ENCODE data around the gene TFCP2.
"Not testable (repeated sequence)": the region's sequence is repeated elsewhere in the genome, so short reads cannot be mapped to it uniquely, and the experiment has no call there.

The TFCP2 gene

GRCh38 chr12:51090705-51091229 is 82.2 kb downstream of the TFCP2 start:
- no peak for TF ChIP-seq TAF1 (IDR thresholded peaks at IDR 0.05; ENCODE audit: borderline replicate concordance, low read depth, low read length)
- no peak for TF ChIP-seq POLR2AphosphoS5 (IDR thresholded peaks at IDR 0.05; ENCODE audit: low read depth, low read length)
- TF ChIP-seq POLR2A (IDR thresholded peaks at IDR 0.05; ENCODE audit: low read depth, low read length): no peak
- DNase-seq (ENCODE audit: insufficient read length) (no peak), FAIRE-seq (no peak)

- FAIRE-seq: no peak
- no peak for TF ChIP-seq POLR2AphosphoS5 (IDR thresholded peaks at IDR 0.05; ENCODE audit: low read depth, low read length)
- TF ChIP-seq POLR2A (IDR thresholded peaks at IDR 0.05; ENCODE audit: low read depth, low read length): no peak
- no peak for TF ChIP-seq TAF1 (IDR thresholded peaks at IDR 0.05; ENCODE audit: borderline replicate concordance, low read depth, low read length)
- no peak for DNase-seq (ENCODE audit: insufficient read length)
Measured at GRCh38 chr12:51087818-51088217, 85.1 kb downstream of the TFCP2 start.

- no peak for FAIRE-seq
- DNase-seq (ENCODE audit: insufficient read length): no peak
- no peak for TF ChIP-seq POLR2A (IDR thresholded peaks at IDR 0.05; ENCODE audit: low read depth, low read length)
- TF ChIP-seq POLR2AphosphoS5 (IDR thresholded peaks at IDR 0.05; ENCODE audit: low read depth, low read length): no peak
- no peak for TF ChIP-seq TAF1 (IDR thresholded peaks at IDR 0.05; ENCODE audit: borderline replicate concordance, low read depth, low read length)
Measured at GRCh38 chr12:51086933-51087332, 86.0 kb downstream of the TFCP2 start.

GRCh38 chr12:51085757-51086156 is 87.2 kb downstream of the TFCP2 start:
- DNase-seq (ENCODE audit: insufficient read length) (no peak), FAIRE-seq (no peak)
- no peak for TF ChIP-seq TAF1 (IDR thresholded peaks at IDR 0.05; ENCODE audit: borderline replicate concordance, low read depth, low read length)
- TF ChIP-seq POLR2AphosphoS5 (IDR thresholded peaks at IDR 0.05; ENCODE audit: low read depth, low read length): no peak

- DNase-seq (ENCODE audit: insufficient read length): peak; percentile 95
- peak; percentile 66 for FAIRE-seq
- TF ChIP-seq POLR2A (IDR thresholded peaks at IDR 0.05; ENCODE audit: low read depth, low read length) (peak; percentile 99), TAF1 (IDR thresholded peaks at IDR 0.05; ENCODE audit: borderline replicate concordance, low read depth, low read length) (peak; percentile 95), POLR2AphosphoS5 (IDR thresholded peaks at IDR 0.05; ENCODE audit: low read depth, low read length) (peak; percentile 98)
Measured at GRCh38 chr12:51083126-51083833, 89.7 kb downstream of the TFCP2 start, which contains the start of gene CSRNP2. Gene CSRNP2 (minus strand): TSS chr12:51083596. CDS start chr12:51076561, 7,035 bp downstream.

- FAIRE-seq (no peak), DNase-seq (ENCODE audit: insufficient read length) (no peak)
- no peak for TF ChIP-seq TAF1 (IDR thresholded peaks at IDR 0.05; ENCODE audit: borderline replicate concordance, low read depth, low read length)
- TF ChIP-seq POLR2AphosphoS5 (IDR thresholded peaks at IDR 0.05; ENCODE audit: low read depth, low read length): 0 out of 2 replicates have a peak, but pooled peaks have one; percentile 31
Measured at GRCh38 chr12:51082561-51083125, 90.3 kb downstream of the TFCP2 start.

- TF ChIP-seq TAF1 (IDR thresholded peaks at IDR 0.05; ENCODE audit: borderline replicate concordance, low read depth, low read length) (no peak), POLR2A (IDR thresholded peaks at IDR 0.05; ENCODE audit: low read depth, low read length) (no peak), POLR2AphosphoS5 (IDR thresholded peaks at IDR 0.05; ENCODE audit: low read depth, low read length) (no peak)
- no peak for FAIRE-seq
- DNase-seq (ENCODE audit: insufficient read length): no peak
Measured at GRCh38 chr12:51081421-51081820, 91.5 kb downstream of the TFCP2 start.

- TF ChIP-seq TAF1 (IDR thresholded peaks at IDR 0.05; ENCODE audit: borderline replicate concordance, low read depth, low read length): no peak
- FAIRE-seq (no peak), DNase-seq (ENCODE audit: insufficient read length) (no peak)
Measured at GRCh38 chr12:51080136-51080535, 92.8 kb downstream of the TFCP2 start.

GRCh38 chr12:51078866-51079265 is 94.1 kb downstream of the TFCP2 start:
- FAIRE-seq: not testable (repeated sequence)

GRCh38 chr12:51078346-51078745 is 94.6 kb downstream of the TFCP2 start:
- DNase-seq (ENCODE audit: insufficient read length); FAIRE-seq: not testable (repeated sequence)

More at GRCh38 chr12:51078866-51079265, 94.1 kb downstream of the TFCP2 start:
- not testable (repeated sequence) for DNase-seq (ENCODE audit: insufficient read length)

- no peak for FAIRE-seq
- no peak for TF ChIP-seq POLR2AphosphoS5 (IDR thresholded peaks at IDR 0.05; ENCODE audit: low read depth, low read length)
- no peak for TF ChIP-seq POLR2A (IDR thresholded peaks at IDR 0.05; ENCODE audit: low read depth, low read length)
- no peak for TF ChIP-seq TAF1 (IDR thresholded peaks at IDR 0.05; ENCODE audit: borderline replicate concordance, low read depth, low read length)
- no peak for DNase-seq (ENCODE audit: insufficient read length)
Measured at GRCh38 chr12:51077930-51078329, 95.0 kb downstream of the TFCP2 start.

- TF ChIP-seq POLR2A (IDR thresholded peaks at IDR 0.05; ENCODE audit: low read depth, low read length): no peak
- no peak for TF ChIP-seq TAF1 (IDR thresholded peaks at IDR 0.05; ENCODE audit: borderline replicate concordance, low read depth, low read length)
- no peak for TF ChIP-seq POLR2AphosphoS5 (IDR thresholded peaks at IDR 0.05; ENCODE audit: low read depth, low read length)
- DNase-seq (ENCODE audit: insufficient read length) (no peak), FAIRE-seq (no peak)
Measured at GRCh38 chr12:51076236-51076930, 96.6 kb downstream of the TFCP2 start.
